WTC11 (cell line): Measurements from ENCODE around the gene TFG. TPM values are rescaled to one million over a fixed set of nuclear protein-coding genes. Genes with fewer than 3 reads are reported as not detected.
A peak's percentile ranks its signal among the peaks of the same experiment; 100 is the strongest.

Experiments used
- ATAC-seq: fragments of 200-7000 bp; cut with Tn5 transposase; 2 replicates; pipeline ENCODE4 v1.10.0; 2021; ENCODE audit warnings: mild to moderate bottlenecking, moderate library complexity
- CTCF ChIA-PET: fragments of 300-600 bp; sonication (Branson Sonifier 250); formaldehyde crosslinking; loops from one replicate; lab custom pipeline; 2021; ENCODE audit warnings: antibody characterized with exemption; lab: Charles Lee
- POLR2A ChIA-PET: fragments of 350-600 bp; sonication (Branson Sonifier 250); formaldehyde crosslinking; loops from one replicate; lab custom pipeline; 2021; ENCODE audit warnings: antibody characterized with exemption; lab: Charles Lee
- DNase-seq: peaks from one replicate; pipeline ENCODE4 v3.0.0; 2021; ENCODE audit warnings: low spot score
- H3K27ac Mint-ChIP-seq: 2 replicates; pipeline ENCODE4 v1.8.0; 2021; ENCODE audit warnings: mixed read lengths
- H3K27me3 Mint-ChIP-seq: 2 replicates; pipeline ENCODE4 v1.8.0; 2021; ENCODE audit warnings: low read depth, mild to moderate bottlenecking, moderate library complexity, mixed read lengths
- H3K36me3 Mint-ChIP-seq: 2 replicates; pipeline ENCODE4 v1.8.0; 2021; ENCODE audit warnings: mixed read lengths
- H3K4me1 Mint-ChIP-seq: 2 replicates; pipeline ENCODE4 v1.8.0; 2022; ENCODE audit warnings: mixed read lengths
- H3K4me3 Mint-ChIP-seq: 2 replicates; pipeline ENCODE4 v1.8.0; 2021; ENCODE audit warnings: mild to moderate bottlenecking, moderate library complexity, mixed read lengths
- H3K9me3 Mint-ChIP-seq: 2 replicates; pipeline ENCODE4 v1.8.0; 2021; ENCODE audit warnings: mixed read lengths
- ELF4 ChIP-seq: sonication (generic); formaldehyde crosslinking; IDR thresholded peaks from 2 replicates; pipeline ENCODE4 v1.8.1; 2022; ENCODE audit warnings: low read depth, mild to moderate bottlenecking, moderate library complexity, missing genetic modification reagents
- GRHL2 ChIP-seq: fragments of 250-450 bp; sonication (Bioruptor Pico); IDR thresholded peaks from 2 replicates; pipeline ENCODE4 v1.8.0; 2022; ENCODE audit warnings: mild to moderate bottlenecking, moderate library complexity; ENCODE audit not compliant: insufficient replicate concordance, severe bottlenecking
- GTF2I ChIP-seq: fragments of 250-450 bp; sonication (Bioruptor Pico); conservative IDR thresholded peaks from 2 replicates; pipeline ENCODE4 v1.4.0; 2021; ENCODE audit warnings: mild to moderate bottlenecking
- MYBL2 ChIP-seq: sonication (generic); formaldehyde crosslinking; IDR thresholded peaks from 2 replicates; pipeline ENCODE4 v1.8.1; 2023; ENCODE audit warnings: mild to moderate bottlenecking, moderate library complexity, missing genetic modification reagents
- NFATC4 ChIP-seq: fragments of 250-450 bp; sonication (Bioruptor Pico); IDR thresholded peaks from 2 replicates; pipeline ENCODE4 v1.9.0; 2021; ENCODE audit warnings: mild to moderate bottlenecking
- RELA ChIP-seq: sonication (generic); formaldehyde crosslinking; IDR thresholded peaks from 2 replicates; pipeline ENCODE4 v1.8.1; 2022; ENCODE audit warnings: missing genetic modification reagents, mild to moderate bottlenecking, borderline replicate concordance
- TEAD1 ChIP-seq: sonication (generic); formaldehyde crosslinking; IDR thresholded peaks from 2 replicates; pipeline ENCODE4 v1.8.0; 2022; ENCODE audit warnings: mild to moderate bottlenecking, missing genetic modification reagents
- ZBTB21 ChIP-seq: sonication (generic); formaldehyde crosslinking; IDR thresholded peaks from 2 replicates; pipeline ENCODE4 v1.8.1; 2023; ENCODE audit warnings: mild to moderate bottlenecking, missing genetic modification reagents, borderline replicate concordance
- ZNF232 ChIP-seq: sonication (generic); formaldehyde crosslinking; IDR thresholded peaks from 2 replicates; pipeline ENCODE4 v1.8.0; 2022; ENCODE audit warnings: mild to moderate bottlenecking, missing genetic modification reagents
- ZNF317 ChIP-seq: sonication (generic); formaldehyde crosslinking; IDR thresholded peaks from 2 replicates; pipeline ENCODE4 v1.8.1; 2023; ENCODE audit warnings: low read depth, mild to moderate bottlenecking, moderate library complexity, missing genetic modification reagents, borderline replicate concordance
- ZNF396 ChIP-seq: fragments of 250-450 bp; sonication (Bioruptor Pico); IDR thresholded peaks from 2 replicates; pipeline ENCODE4 v1.8.0; 2021; ENCODE audit warnings: mild to moderate bottlenecking, moderate library complexity, borderline replicate concordance
- ZNF416 ChIP-seq: fragments of 250-450 bp; sonication (Bioruptor Pico); IDR thresholded peaks from 2 replicates; pipeline ENCODE4 v1.9.0; 2021; ENCODE audit warnings: mild to moderate bottlenecking, inconsistent platforms
- total RNA-seq: library from RNA; stranded (reverse); gene quantifications from 3 replicates; pipeline ENCODE4 v1.2.3, GENCODE V29; 2021
- TF ChIP-seq, protein P1 (sequence below): sonication (generic); formaldehyde crosslinking; IDR thresholded peaks from 2 replicates; pipeline ENCODE4 v1.8.0; 2022; ENCODE audit warnings: mild to moderate bottlenecking, missing genetic modification reagents
- TF ChIP-seq, protein P2 (sequence below): sonication (generic); formaldehyde crosslinking; IDR thresholded peaks from 2 replicates; pipeline ENCODE4 v1.8.0; 2022; ENCODE audit warnings: mild to moderate bottlenecking, missing genetic modification reagents
- TF ChIP-seq, protein P3 (sequence below): sonication (generic); formaldehyde crosslinking; IDR thresholded peaks from 2 replicates; pipeline ENCODE4 v1.8.1; 2023; ENCODE audit warnings: mild to moderate bottlenecking, moderate library complexity, missing genetic modification reagents
- TF ChIP-seq, protein P4 (sequence below): sonication (generic); formaldehyde crosslinking; IDR thresholded peaks from 2 replicates; pipeline ENCODE4 v1.8.1; 2022; ENCODE audit warnings: mild to moderate bottlenecking, moderate library complexity, missing genetic modification reagents
- TF ChIP-seq, protein P5 (sequence below): fragments of 250-450 bp; sonication (Bioruptor Pico); IDR thresholded peaks from 2 replicates; pipeline ENCODE4 v1.9.0; 2021; ENCODE audit warnings: moderate library complexity, mild to moderate bottlenecking, inconsistent platforms, borderline replicate concordance
- TF ChIP-seq, protein P6 (sequence below): fragments of 250-450 bp; sonication (Bioruptor Pico); IDR thresholded peaks from 2 replicates; pipeline ENCODE4 v1.9.0; 2021; ENCODE audit warnings: mild to moderate bottlenecking
- TF ChIP-seq, protein P7 (sequence below): sonication (generic); formaldehyde crosslinking; conservative IDR thresholded peaks from 2 replicates; pipeline ENCODE4 v1.8.1; 2022; ENCODE audit warnings: mild to moderate bottlenecking, missing genetic modification reagents

Gene TFG
- total RNA-seq, 1 experiment from 2014 or later = 64.9 TPM

DNA sequence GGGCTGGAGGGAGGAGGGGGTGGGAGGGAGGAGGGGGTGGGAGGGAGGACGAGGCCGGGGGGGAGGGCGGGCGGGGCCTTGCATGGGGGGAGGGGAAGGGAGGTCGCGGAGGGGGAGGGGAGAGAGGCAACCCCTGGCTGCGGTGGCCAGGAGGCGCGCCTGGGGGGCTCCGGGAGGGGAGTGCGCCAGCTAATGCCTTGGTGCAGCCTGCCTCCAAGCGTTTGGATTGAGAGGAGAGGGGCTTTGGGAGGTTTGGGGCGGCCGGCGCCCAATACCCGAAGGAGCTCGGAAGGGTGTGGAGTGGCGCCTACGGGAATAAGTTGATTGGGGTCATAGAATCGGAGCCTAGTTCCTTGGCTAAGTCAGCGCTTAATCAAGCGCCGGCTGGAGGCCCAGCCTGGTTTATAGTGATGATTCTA is 557 bp downstream of the TFG start:
- TF ChIP-seq, protein P1, sequence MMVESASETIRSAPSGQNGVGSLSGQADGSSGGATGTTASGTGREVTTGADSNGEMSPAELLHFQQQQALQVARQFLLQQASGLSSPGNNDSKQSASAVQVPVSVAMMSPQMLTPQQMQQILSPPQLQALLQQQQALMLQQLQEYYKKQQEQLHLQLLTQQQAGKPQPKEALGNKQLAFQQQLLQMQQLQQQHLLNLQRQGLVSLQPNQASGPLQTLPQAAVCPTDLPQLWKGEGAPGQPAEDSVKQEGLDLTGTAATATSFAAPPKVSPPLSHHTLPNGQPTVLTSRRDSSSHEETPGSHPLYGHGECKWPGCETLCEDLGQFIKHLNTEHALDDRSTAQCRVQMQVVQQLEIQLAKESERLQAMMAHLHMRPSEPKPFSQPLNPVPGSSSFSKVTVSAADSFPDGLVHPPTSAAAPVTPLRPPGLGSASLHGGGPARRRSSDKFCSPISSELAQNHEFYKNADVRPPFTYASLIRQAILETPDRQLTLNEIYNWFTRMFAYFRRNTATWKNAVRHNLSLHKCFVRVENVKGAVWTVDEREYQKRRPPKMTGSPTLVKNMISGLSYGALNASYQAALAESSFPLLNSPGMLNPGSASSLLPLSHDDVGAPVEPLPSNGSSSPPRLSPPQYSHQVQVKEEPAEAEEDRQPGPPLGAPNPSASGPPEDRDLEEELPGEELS (CRISPR knock-in tag) = no peak
- TF ChIP-seq, protein P2, sequence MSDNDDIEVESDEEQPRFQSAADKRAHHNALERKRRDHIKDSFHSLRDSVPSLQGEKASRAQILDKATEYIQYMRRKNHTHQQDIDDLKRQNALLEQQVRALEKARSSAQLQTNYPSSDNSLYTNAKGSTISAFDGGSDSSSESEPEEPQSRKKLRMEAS = no peak
- TF ChIP-seq MYBL2 (CRISPR knock-in tag) (no peak), ZNF317 (no peak), GRHL2 (CRISPR knock-in tag) (no peak), ZNF416 (CRISPR knock-in tag) (no peak), GTF2I (CRISPR knock-in tag) (no peak), TEAD1 (CRISPR knock-in tag) (no peak), ZNF396 (CRISPR knock-in tag) (no peak), RELA (CRISPR knock-in tag) (no peak), NFATC4 (CRISPR knock-in tag) (no peak)
- TF ChIP-seq, protein P3, sequence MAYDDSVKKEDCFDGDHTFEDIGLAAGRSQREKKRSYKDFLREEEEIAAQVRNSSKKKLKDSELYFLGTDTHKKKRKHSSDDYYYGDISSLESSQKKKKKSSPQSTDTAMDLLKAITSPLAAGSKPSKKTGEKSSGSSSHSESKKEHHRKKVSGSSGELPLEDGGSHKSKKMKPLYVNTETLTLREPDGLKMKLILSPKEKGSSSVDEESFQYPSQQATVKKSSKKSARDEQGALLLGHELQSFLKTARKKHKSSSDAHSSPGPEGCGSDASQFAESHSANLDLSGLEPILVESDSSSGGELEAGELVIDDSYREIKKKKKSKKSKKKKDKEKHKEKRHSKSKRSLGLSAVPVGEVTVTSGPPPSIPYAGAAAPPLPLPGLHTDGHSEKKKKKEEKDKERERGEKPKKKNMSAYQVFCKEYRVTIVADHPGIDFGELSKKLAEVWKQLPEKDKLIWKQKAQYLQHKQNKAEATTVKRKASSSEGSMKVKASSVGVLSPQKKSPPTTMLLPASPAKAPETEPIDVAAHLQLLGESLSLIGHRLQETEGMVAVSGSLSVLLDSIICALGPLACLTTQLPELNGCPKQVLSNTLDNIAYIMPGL = no peak
- TF ChIP-seq, protein P4, sequence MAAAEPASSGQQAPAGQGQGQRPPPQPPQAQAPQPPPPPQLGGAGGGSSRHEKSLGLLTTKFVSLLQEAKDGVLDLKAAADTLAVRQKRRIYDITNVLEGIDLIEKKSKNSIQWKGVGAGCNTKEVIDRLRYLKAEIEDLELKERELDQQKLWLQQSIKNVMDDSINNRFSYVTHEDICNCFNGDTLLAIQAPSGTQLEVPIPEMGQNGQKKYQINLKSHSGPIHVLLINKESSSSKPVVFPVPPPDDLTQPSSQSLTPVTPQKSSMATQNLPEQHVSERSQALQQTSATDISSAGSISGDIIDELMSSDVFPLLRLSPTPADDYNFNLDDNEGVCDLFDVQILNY (CRISPR knock-in tag) = no peak
- TF ChIP-seq, protein P5, sequence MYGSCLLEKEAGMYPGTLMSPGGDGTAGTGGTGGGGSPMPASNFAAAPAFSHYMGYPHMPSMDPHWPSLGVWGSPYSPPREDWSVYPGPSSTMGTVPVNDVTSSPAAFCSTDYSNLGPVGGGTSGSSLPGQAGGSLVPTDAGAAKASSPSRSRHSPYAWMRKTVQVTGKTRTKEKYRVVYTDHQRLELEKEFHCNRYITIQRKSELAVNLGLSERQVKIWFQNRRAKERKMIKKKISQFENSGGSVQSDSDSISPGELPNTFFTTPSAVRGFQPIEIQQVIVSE = no peak
- ChIA-PET CTCF (interaction anchor here (1.2 to 2.5 kb wide), 9 partner anchors 11 to 247 kb away, joined by 3 to 17 read pairs (median 5); partner anchors contain the start of gene TMEM45A), POLR2A (interaction anchor here (0.8 to 1.0 kb wide), 3 partner anchors 10 to 21 kb away, joined by 3 to 4 read pairs (median 4); no protein-coding TSS in a partner anchor)
- H3K36me3 Mint-ChIP-seq = peaks cover 23% of the 10 kb centered on the region
- 0 out of 2 replicates have a peak overlapping the region, but pooled peaks have one; percentile 97 for H3K27ac Mint-ChIP-seq
- peaks cover 43% of the 10 kb centered on the region for H3K27me3 Mint-ChIP-seq
- DNase-seq (peak; percentile 64), ATAC-seq (peak; percentile 33)
- H3K4me3 Mint-ChIP-seq = peak overlapping the region; percentile 91
- peaks cover 21% of the 10 kb centered on the region for H3K4me1 Mint-ChIP-seq
- peaks cover 10% of the 10 kb centered on the region for H3K9me3 Mint-ChIP-seq

DNA sequence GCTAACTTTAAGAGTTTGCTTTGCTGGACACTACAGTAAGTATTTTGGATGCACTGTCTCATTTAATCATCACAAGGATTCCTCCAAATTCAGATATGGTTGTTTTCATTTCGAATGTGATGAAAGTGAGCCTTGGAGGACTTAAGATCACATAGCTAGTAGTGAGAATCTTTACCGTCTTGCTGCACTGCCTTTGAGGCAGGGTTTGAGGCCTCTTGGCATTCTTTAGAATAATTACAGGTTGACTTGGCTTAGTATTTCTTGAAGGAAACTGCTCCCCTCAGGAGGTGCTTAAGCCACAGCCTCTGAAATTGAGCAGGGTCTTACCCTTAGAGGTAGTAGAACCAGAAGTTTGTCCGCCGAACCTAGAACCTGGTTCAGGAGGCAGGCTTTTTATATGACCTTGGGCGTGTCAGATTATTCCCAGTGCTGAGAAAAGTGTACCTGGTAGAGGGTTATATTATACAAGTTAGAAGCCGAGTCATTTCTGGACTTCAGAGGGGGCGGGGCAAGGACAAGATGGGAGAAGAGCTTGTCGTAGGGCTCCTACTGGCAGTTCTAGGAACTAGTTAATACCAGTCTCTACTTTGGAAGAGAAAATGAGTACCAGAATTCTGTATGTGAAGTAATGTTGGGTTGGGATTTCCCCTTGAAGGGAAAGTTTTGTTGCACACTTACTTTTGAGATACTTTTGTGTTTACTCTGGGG is 1.1 kb downstream of the TFG start:
- peak overlapping the region; percentile 97 for H3K27ac Mint-ChIP-seq
- peaks cover 37% of the 10 kb centered on the region for H3K27me3 Mint-ChIP-seq
- peaks cover 10% of the 10 kb centered on the region for H3K9me3 Mint-ChIP-seq
- peaks cover 28% of the 10 kb centered on the region for H3K36me3 Mint-ChIP-seq
- ATAC-seq = peak; percentile 17
- CTCF ChIA-PET = interaction anchor here (0.7 to 2.5 kb wide), 11 partner anchors 12 to 248 kb away, joined by 3 to 17 read pairs (median 4); partner anchors contain the start of gene TMEM45A
- no peak for TF ChIP-seq ZNF232
- TF ChIP-seq, protein P6, sequence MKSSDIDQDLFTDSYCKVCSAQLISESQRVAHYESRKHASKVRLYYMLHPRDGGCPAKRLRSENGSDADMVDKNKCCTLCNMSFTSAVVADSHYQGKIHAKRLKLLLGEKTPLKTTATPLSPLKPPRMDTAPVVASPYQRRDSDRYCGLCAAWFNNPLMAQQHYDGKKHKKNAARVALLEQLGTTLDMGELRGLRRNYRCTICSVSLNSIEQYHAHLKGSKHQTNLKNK = no peak
- TF ChIP-seq, protein P7, sequence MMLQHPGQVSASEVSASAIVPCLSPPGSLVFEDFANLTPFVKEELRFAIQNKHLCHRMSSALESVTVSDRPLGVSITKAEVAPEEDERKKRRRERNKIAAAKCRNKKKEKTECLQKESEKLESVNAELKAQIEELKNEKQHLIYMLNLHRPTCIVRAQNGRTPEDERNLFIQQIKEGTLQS = no peak
- no peak for TF ChIP-seq ZBTB21
- TF ChIP-seq ELF4 (CRISPR knock-in tag) = no peak
- TF ChIP-seq, all 79 proteins: peak for 0
- POLR2A ChIA-PET = interaction anchor here (0.8 kb wide), 1 partner anchor 20 kb away, joined by 3 read pairs; no protein-coding TSS in a partner anchor
- peaks cover 21% of the 10 kb centered on the region for H3K4me1 Mint-ChIP-seq
- H3K4me3 Mint-ChIP-seq = peak overlapping the region; percentile 91
- DNase-seq = no peak
